ENCODE data around the gene KCP. TPM values are rescaled to one million over a fixed set of nuclear protein-coding genes. Genes with fewer than 3 reads are reported as not detected.

Gene KCP
- total and polyA plus RNA-seq, 10 of the 15 experiments (the other 5 are each of a cell fraction or from before 2014, with no cell fraction given), result 0.05 to 7.8 (median 2.5) TPM

GRCh38 chr7:128919881-128920799, 9.6 kb upstream of the KCP start (continued):
- no peak for TF ChIP-seq ZBTB4 (CRISPR knock-in tag; IDR thresholded peaks at IDR 0.05)

GRCh38 chr7:128919241-128919640, 8.7 kb upstream of the KCP start:
- BruUV-seq (replicated peaks), result no TSS peak
- Histone ChIP-seq H3K27ac (ENCODE audit: control insufficient read depth, insufficient read depth) (no peak overlapping the region), H2AFZ (ENCODE audit: control insufficient read depth, low read depth, low read length) (no peak overlapping the region), H3K9me3 (replicated peaks; ENCODE audit: control insufficient read depth, insufficient read depth, low read length) (no peaks in the 10 kb centered on the region), H4K20me1 (ENCODE audit: control insufficient read depth, insufficient read depth) (no peaks in the 10 kb centered on the region), H3K27me3 (replicated peaks in 1 of 2; ENCODE audit: control insufficient read depth in 2 of 2, insufficient read depth in 2 of 2, low read length in 1 of 2) (no peaks in the 10 kb centered on the region), H3K4me3 (no peak overlapping the region), H3K79me2 (ENCODE audit: control insufficient read depth, insufficient read depth, low read length) (no peaks in the 10 kb centered on the region), H3K36me3 (ENCODE audit: control insufficient read depth in 2 of 2, insufficient read depth in 2 of 2, low read length in 1 of 2) (no peaks in the 10 kb centered on the region), H3K4me1 (ENCODE audit: control insufficient read depth, insufficient read depth, low read length) (peaks cover 9% of the 10 kb centered on the region), H3K9ac (ENCODE audit: control insufficient read depth, insufficient read depth, low read length) (no peak overlapping the region), H3K4me2 (ENCODE audit: control insufficient read depth, insufficient read depth) (no peak overlapping the region)
- SMC1A ChIA-PET (ENCODE audit: uncharacterized antibody, unreplicated experiment), result interaction anchor here (1.1 kb wide), 1 partner anchor 22 kb away, joined by 5 read pairs; no protein-coding TSS in a partner anchor
- ATAC-seq (no peak), FAIRE-seq (no peak), DNase-seq (ENCODE audit: low read depth, low spot score) (no peak)
- in situ Hi-C loops (cut with MboI), result no loop called here
- RAD21 ChIA-PET (ENCODE audit: unreplicated experiment), result no interaction called here
- intact Hi-C loops (cut with micrococcal nuclease; ENCODE audit: unreplicated experiment), result no loop called here
- TF ChIP-seq, protein P1, sequence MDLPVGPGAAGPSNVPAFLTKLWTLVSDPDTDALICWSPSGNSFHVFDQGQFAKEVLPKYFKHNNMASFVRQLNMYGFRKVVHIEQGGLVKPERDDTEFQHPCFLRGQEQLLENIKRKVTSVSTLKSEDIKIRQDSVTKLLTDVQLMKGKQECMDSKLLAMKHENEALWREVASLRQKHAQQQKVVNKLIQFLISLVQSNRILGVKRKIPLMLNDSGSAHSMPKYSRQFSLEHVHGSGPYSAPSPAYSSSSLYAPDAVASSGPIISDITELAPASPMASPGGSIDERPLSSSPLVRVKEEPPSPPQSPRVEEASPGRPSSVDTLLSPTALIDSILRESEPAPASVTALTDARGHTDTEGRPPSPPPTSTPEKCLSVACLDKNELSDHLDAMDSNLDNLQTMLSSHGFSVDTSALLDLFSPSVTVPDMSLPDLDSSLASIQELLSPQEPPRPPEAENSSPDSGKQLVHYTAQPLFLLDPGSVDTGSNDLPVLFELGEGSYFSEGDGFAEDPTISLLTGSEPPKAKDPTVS (IDR thresholded peaks at IDR 0.05; ENCODE audit: low read depth, low read length), result no peak
- TF ChIP-seq ZNF24 (IDR thresholded peaks at IDR 0.05), result no peak
- TF ChIP-seq, protein P2, sequence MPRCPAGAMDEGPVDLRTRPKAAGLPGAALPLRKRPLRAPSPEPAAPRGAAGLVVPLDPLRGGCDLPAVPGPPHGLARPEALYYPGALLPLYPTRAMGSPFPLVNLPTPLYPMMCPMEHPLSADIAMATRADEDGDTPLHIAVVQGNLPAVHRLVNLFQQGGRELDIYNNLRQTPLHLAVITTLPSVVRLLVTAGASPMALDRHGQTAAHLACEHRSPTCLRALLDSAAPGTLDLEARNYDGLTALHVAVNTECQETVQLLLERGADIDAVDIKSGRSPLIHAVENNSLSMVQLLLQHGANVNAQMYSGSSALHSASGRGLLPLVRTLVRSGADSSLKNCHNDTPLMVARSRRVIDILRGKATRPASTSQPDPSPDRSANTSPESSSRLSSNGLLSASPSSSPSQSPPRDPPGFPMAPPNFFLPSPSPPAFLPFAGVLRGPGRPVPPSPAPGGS (IDR thresholded peaks at IDR 0.05; ENCODE audit: borderline replicate concordance, insufficient read depth, low read depth, low read length, poor library complexity, severe bottlenecking), result no peak
- no peak for TF ChIP-seq E4F1 (IDR thresholded peaks at IDR 0.05; ENCODE audit: borderline replicate concordance, partially characterized antibody)
- TF ChIP-seq ZNF274 (IDR thresholded peaks at IDR 0.05; ENCODE audit: insufficient read depth, insufficient read length), result no peak
- 39% methylated on average over 6 of the region's 6 CpGs for WGBS (ENCODE audit: insufficient coverage, insufficient replicate concordance, low lambda C conversion rate, missing lambda C conversion rate)
- POLR2A ChIA-PET, result no interaction called here
- CTCF ChIA-PET, result interaction anchor here (1.6 kb wide), 1 partner anchor 14 kb away, joined by 4 read pairs; no protein-coding TSS in a partner anchor

Measured in GM12878 (cell line).